PFSK-1 (cell line): ENCODE results near the gene TANGO2.

ENCODE experiments used
- FOXP2 ChIP-seq: optimal IDR thresholded peaks from 2 replicates; pipeline ENCODE3; 2011; ENCODE audit warnings: borderline replicate concordance, control low read depth, inconsistent platforms; ENCODE audit not compliant: insufficient read depth; ENCODE audit errors: extremely low read length, extremely low read depth
- POLR2AphosphoS5 ChIP-seq: IDR thresholded peaks from 2 replicates; pipeline ENCODE4 v1.6.1; 2012; ENCODE audit warnings: low read depth, mild to moderate bottlenecking, control low read depth, low read length, moderate library complexity
- REST ChIP-seq, 2 experiments: IDR thresholded peaks; 2 replicates each; pipeline versions ENCODE4 v1.6.1 to v1.8.0; 2011 to 2012; ENCODE audit warnings: low read depth in 2 of 2, low read length in 2 of 2, control low read depth in 1 of 2, inconsistent platforms in 1 of 2, mild to moderate bottlenecking in 1 of 2, moderate library complexity in 1 of 2; ENCODE audit not compliant: insufficient read depth in 1 of 2
- SIN3A ChIP-seq: IDR thresholded peaks from 2 replicates; pipeline ENCODE4 v1.6.1; 2012; ENCODE audit warnings: mild to moderate bottlenecking, low read length, moderate library complexity, borderline replicate concordance; ENCODE audit not compliant: insufficient read depth
- TAF1 ChIP-seq: IDR thresholded peaks from 2 replicates; pipeline ENCODE4 v1.6.1; 2012; ENCODE audit warnings: low read length, control low read depth, borderline replicate concordance; ENCODE audit not compliant: insufficient read depth

The TANGO2 gene

GRCh38 chr22:20014526-20015186, 6.3 kb upstream of the TANGO2 start:
- no peak for TF ChIP-seq SIN3A
- TF ChIP-seq REST (IDR thresholded peaks at IDR 0.05; ENCODE audit: insufficient read depth in 1 of 2, low read depth in 2 of 2, low read length in 2 of 2), result no peak

GRCh38 chr22:20015187-20015625, 5.7 kb upstream of the TANGO2 start:
- TF ChIP-seq TAF1, result no peak
- no peak for TF ChIP-seq FOXP2
- no peak for TF ChIP-seq REST (IDR thresholded peaks at IDR 0.05; ENCODE audit: insufficient read depth in 1 of 2, low read depth in 2 of 2, low read length in 2 of 2)
- no peak for TF ChIP-seq SIN3A
- TF ChIP-seq POLR2AphosphoS5, result no peak

GRCh38 chr22:20015971-20016733, 4.8 kb upstream of the TANGO2 start:
- no peak for TF ChIP-seq REST (IDR thresholded peaks at IDR 0.05; ENCODE audit: insufficient read depth in 1 of 2, low read depth in 2 of 2, low read length in 2 of 2)
- TF ChIP-seq TAF1, result no peak
- TF ChIP-seq FOXP2, result no peak
- no peak for TF ChIP-seq SIN3A
- no peak for TF ChIP-seq POLR2AphosphoS5

GRCh38 chr22:20016734-20017621, 3.9 kb upstream of the TANGO2 start, which contains the start of gene ARVCF:
Gene ARVCF, minus strand, starts transcription at chr22:20016823. Its CDS starts 26,029 bp downstream, at chr22:19990794.
- no peak for TF ChIP-seq SIN3A
- no peak for TF ChIP-seq TAF1
- no peak for TF ChIP-seq REST (IDR thresholded peaks at IDR 0.05; ENCODE audit: insufficient read depth in 1 of 2, low read depth in 2 of 2, low read length in 2 of 2)
- no peak for TF ChIP-seq FOXP2
- no peak for TF ChIP-seq POLR2AphosphoS5
